Ramos (cell line): ENCODE measurements around the gene EFEMP1.

Experiments
- in situ Hi-C: fragments of 300-500 bp; cut with MboI; formaldehyde crosslinking; loops from one replicate; pipeline ENCODE4 v1.14.3; 2022; ENCODE audit warnings: low sequenced_read_pairs; ENCODE audit not compliant: unreplicated experiment

The EFEMP1 gene

GRCh38 chr2:55943466-55943865 is 19.9 kb upstream of the EFEMP1 start:
- in situ Hi-C loops = no loop called here

- in situ Hi-C loops = no loop called here
These were observed 12.8 kb upstream of the EFEMP1 start for GRCh38 chr2:55936351-55936750.

- in situ Hi-C loops = no loop called here
These were observed 10.8 kb upstream of the EFEMP1 start for GRCh38 chr2:55934337-55934736.

- in situ Hi-C loops = no loop called here
These were observed 9.3 kb upstream of the EFEMP1 start for GRCh38 chr2:55932843-55933242.

- in situ Hi-C loops = no loop called here
These were observed 7.7 kb upstream of the EFEMP1 start for GRCh38 chr2:55931281-55931680.

GRCh38 chr2:55929476-55929875 is 5.9 kb upstream of the EFEMP1 start:
- in situ Hi-C loops = no loop called here

GRCh38 chr2:55926974-55927373 is 3.4 kb upstream of the EFEMP1 start:
- in situ Hi-C loops = no loop called here

- in situ Hi-C loops = no loop called here
These were observed 2.7 kb upstream of the EFEMP1 start for GRCh38 chr2:55926246-55926645.

GRCh38 chr2:55923982-55924321 is 370 bp upstream of the EFEMP1 start:
- in situ Hi-C loops = no loop called here

GRCh38 chr2:55922291-55922907 is 1.2 kb downstream of the EFEMP1 start:
- in situ Hi-C loops = no loop called here

- in situ Hi-C loops = no loop called here
These were observed 4.0 kb downstream of the EFEMP1 start for GRCh38 chr2:55919574-55919973.

GRCh38 chr2:55918856-55919255 is 4.7 kb downstream of the EFEMP1 start:
- in situ Hi-C loops = no loop called here

- in situ Hi-C loops = no loop called here
These were observed 5.7 kb downstream of the EFEMP1 start for GRCh38 chr2:55917713-55918390.

GRCh38 chr2:55917117-55917516 is 6.5 kb downstream of the EFEMP1 start:
- in situ Hi-C loops = no loop called here

GRCh38 chr2:55916473-55917049 is 7.0 kb downstream of the EFEMP1 start:
- in situ Hi-C loops = no loop called here

- in situ Hi-C loops = no loop called here
These were observed 8.8 kb downstream of the EFEMP1 start for GRCh38 chr2:55914786-55915185.

- in situ Hi-C loops = no loop called here
These were observed 10.7 kb downstream of the EFEMP1 start for GRCh38 chr2:55912926-55913325.

- in situ Hi-C loops = no loop called here
These were observed 13.5 kb downstream of the EFEMP1 start for GRCh38 chr2:55910077-55910476.

GRCh38 chr2:55907686-55908085 is 15.9 kb downstream of the EFEMP1 start:
- in situ Hi-C loops = no loop called here

- in situ Hi-C loops = no loop called here
These were observed 16.6 kb downstream of the EFEMP1 start for GRCh38 chr2:55906993-55907392.

GRCh38 chr2:55903727-55904126 is 19.9 kb downstream of the EFEMP1 start:
- in situ Hi-C loops = no loop called here

- in situ Hi-C loops = no loop called here
These were observed 20.6 kb downstream of the EFEMP1 start for GRCh38 chr2:55902971-55903370.
